GM19372 (cell line): Measurements from ENCODE around the gene PCIF1.
A peak's percentile ranks its signal among the peaks of the same experiment; 100 is the strongest.

Source experiments
- ATAC-seq: cut with Tn5 transposase; IDR thresholded peaks from one replicate; pipeline ENCODE4 v1.9.1; 2021; ENCODE audit warnings: mild to moderate bottlenecking, low read depth, moderate library complexity; ENCODE audit not compliant: unreplicated experiment

Gene PCIF1

GRCh38 chr20:45904583-45905504 lies 29.6 kb upstream of the PCIF1 start:
- ATAC-seq, result no peak

GRCh38 chr20:45905505-45906079 lies 28.9 kb upstream of the PCIF1 start:
- no peak for ATAC-seq

- no peak for ATAC-seq
Measured at GRCh38 chr20:45907219-45907948, 27.1 kb upstream of the PCIF1 start.

- ATAC-seq, result no peak
Measured at GRCh38 chr20:45908084-45908483, 26.4 kb upstream of the PCIF1 start.

- ATAC-seq, result no peak
Measured at GRCh38 chr20:45909336-45909808, 25.1 kb upstream of the PCIF1 start.

- ATAC-seq, result no peak
Measured at GRCh38 chr20:45909817-45910669, 24.4 kb upstream of the PCIF1 start.

- ATAC-seq, result peak; percentile 93
Measured at GRCh38 chr20:45910670-45911485, 23.6 kb upstream of the PCIF1 start.

- no peak for ATAC-seq
Measured at GRCh38 chr20:45911486-45912343, 22.8 kb upstream of the PCIF1 start, which contains the start of gene PLTP. Gene PLTP (minus strand): TSS chr20:45912155. CDS start chr20:45911452, 703 bp downstream.

- no peak for ATAC-seq
Measured at GRCh38 chr20:45912344-45912682, 22.2 kb upstream of the PCIF1 start.

- no peak for ATAC-seq
Measured at GRCh38 chr20:45913116-45913515, 21.4 kb upstream of the PCIF1 start.

- no peak for ATAC-seq
Measured at GRCh38 chr20:45917790-45918141, 16.7 kb upstream of the PCIF1 start.

GRCh38 chr20:45918182-45918737 lies 16.2 kb upstream of the PCIF1 start:
- no peak for ATAC-seq

- no peak for ATAC-seq
Measured at GRCh38 chr20:45918779-45919537, 15.5 kb upstream of the PCIF1 start.

- ATAC-seq, result no peak
Measured at GRCh38 chr20:45919542-45920399, 14.7 kb upstream of the PCIF1 start.

GRCh38 chr20:45920462-45921336 lies 13.8 kb upstream of the PCIF1 start:
- no peak for ATAC-seq
